GM18526 (cell line): ENCODE measurements around the gene GPC3.

Source experiments
- POLR2A ChIP-seq: IDR thresholded peaks from 3 replicates; pipeline ENCODE4 v1.6.1; 2011; ENCODE audit not compliant: insufficient read length; ENCODE audit errors: extremely low read depth

The GPC3 gene

GRCh38 chrX:133636009-133636408 lies 349.4 kb downstream of the GPC3 start:
- TF ChIP-seq POLR2A = no peak

- no peak for TF ChIP-seq POLR2A
Observed at GRCh38 chrX:133634416-133634815, 351.0 kb downstream of the GPC3 start.

GRCh38 chrX:133633950-133634349 lies 351.4 kb downstream of the GPC3 start:
- TF ChIP-seq POLR2A = no peak

- TF ChIP-seq POLR2A = no peak
Observed at GRCh38 chrX:133633162-133633561, 352.2 kb downstream of the GPC3 start.

- no peak for TF ChIP-seq POLR2A
Observed at GRCh38 chrX:133630362-133630761, 355.0 kb downstream of the GPC3 start.

GRCh38 chrX:133627673-133628072 lies 357.7 kb downstream of the GPC3 start:
- TF ChIP-seq POLR2A = no peak

- no peak for TF ChIP-seq POLR2A
Observed at GRCh38 chrX:133611676-133612075, 373.7 kb downstream of the GPC3 start.

- no peak for TF ChIP-seq POLR2A
Observed at GRCh38 chrX:133610056-133610455, 375.3 kb downstream of the GPC3 start.

GRCh38 chrX:133609166-133609565 lies 376.2 kb downstream of the GPC3 start:
- no peak for TF ChIP-seq POLR2A

GRCh38 chrX:133608406-133608805 lies 377.0 kb downstream of the GPC3 start:
- TF ChIP-seq POLR2A = no peak

- no peak for TF ChIP-seq POLR2A
Observed at GRCh38 chrX:133607419-133608348, 377.7 kb downstream of the GPC3 start.

GRCh38 chrX:133606990-133607389 lies 378.4 kb downstream of the GPC3 start:
- no peak for TF ChIP-seq POLR2A

- TF ChIP-seq POLR2A = no peak
Observed at GRCh38 chrX:133604801-133605200, 380.6 kb downstream of the GPC3 start.

- TF ChIP-seq POLR2A = no peak
Observed at GRCh38 chrX:133602881-133603280, 382.5 kb downstream of the GPC3 start.

GRCh38 chrX:133601116-133601515 lies 384.3 kb downstream of the GPC3 start:
- no peak for TF ChIP-seq POLR2A

- no peak for TF ChIP-seq POLR2A
Observed at GRCh38 chrX:133600536-133600935, 384.9 kb downstream of the GPC3 start.
